Ishikawa (cell line): ENCODE data around the gene TMF1.

Source experiments
- CEBPB ChIP-seq: IDR thresholded peaks from 2 replicates; pipeline ENCODE4 v1.6.1; 2012
- CREB1 ChIP-seq: IDR thresholded peaks from 2 replicates; pipeline ENCODE4 v1.6.1; 2012; ENCODE audit warnings: low read depth
- EGR1 ChIP-seq: IDR thresholded peaks from 2 replicates; pipeline ENCODE4 v1.6.1; 2012
- EP300 ChIP-seq: IDR thresholded peaks from 2 replicates; pipeline ENCODE4 v1.6.1; 2012; ENCODE audit warnings: borderline replicate concordance
- FOXM1 ChIP-seq: IDR thresholded peaks from 2 replicates; pipeline ENCODE4 v1.6.1; 2012; ENCODE audit warnings: low read depth, borderline replicate concordance
- MAX ChIP-seq: IDR thresholded peaks from 2 replicates; pipeline ENCODE4 v1.6.1; 2012
- NFIC ChIP-seq: IDR thresholded peaks from 2 replicates; pipeline ENCODE4 v1.6.1; 2012
- RAD21 ChIP-seq: IDR thresholded peaks from 2 replicates; pipeline ENCODE4 v1.6.1; 2012; ENCODE audit warnings: low read depth
- TAF1 ChIP-seq: IDR thresholded peaks from 2 replicates; pipeline ENCODE4 v1.6.1; 2012; ENCODE audit warnings: low read depth, mild to moderate bottlenecking
- TCF12 ChIP-seq: IDR thresholded peaks from 2 replicates; pipeline ENCODE4 v1.6.1; 2012; ENCODE audit warnings: low read depth
- TEAD4 ChIP-seq: IDR thresholded peaks from 2 replicates; pipeline ENCODE4 v1.6.1; 2012
- YY1 ChIP-seq: IDR thresholded peaks from 2 replicates; pipeline ENCODE4 v1.6.1; 2012; ENCODE audit warnings: low read depth
- ZBTB7A ChIP-seq: IDR thresholded peaks from 2 replicates; pipeline ENCODE4 v1.6.1; 2012; ENCODE audit warnings: low read depth
- TF ChIP-seq, protein P1 (sequence below): IDR thresholded peaks from 2 replicates; pipeline ENCODE4 v1.6.1; 2012; ENCODE audit warnings: low read depth, mild to moderate bottlenecking
- TF ChIP-seq, protein P2 (sequence below): IDR thresholded peaks from 2 replicates; pipeline ENCODE4 v1.6.1; 2012

TMF1 gene

GRCh38 chr3:69012100-69012799 lies 39.9 kb downstream of the TMF1 start:
- TF ChIP-seq CREB1 (no peak), RAD21 (no peak), CEBPB (no peak), NFIC (no peak), YY1 (no peak), MAX (no peak), TCF12 (no peak), EP300 (no peak), ZBTB7A (no peak), TEAD4 (no peak), FOXM1 (no peak), EGR1 (no peak), TAF1 (no peak)
- TF ChIP-seq, protein P1, sequence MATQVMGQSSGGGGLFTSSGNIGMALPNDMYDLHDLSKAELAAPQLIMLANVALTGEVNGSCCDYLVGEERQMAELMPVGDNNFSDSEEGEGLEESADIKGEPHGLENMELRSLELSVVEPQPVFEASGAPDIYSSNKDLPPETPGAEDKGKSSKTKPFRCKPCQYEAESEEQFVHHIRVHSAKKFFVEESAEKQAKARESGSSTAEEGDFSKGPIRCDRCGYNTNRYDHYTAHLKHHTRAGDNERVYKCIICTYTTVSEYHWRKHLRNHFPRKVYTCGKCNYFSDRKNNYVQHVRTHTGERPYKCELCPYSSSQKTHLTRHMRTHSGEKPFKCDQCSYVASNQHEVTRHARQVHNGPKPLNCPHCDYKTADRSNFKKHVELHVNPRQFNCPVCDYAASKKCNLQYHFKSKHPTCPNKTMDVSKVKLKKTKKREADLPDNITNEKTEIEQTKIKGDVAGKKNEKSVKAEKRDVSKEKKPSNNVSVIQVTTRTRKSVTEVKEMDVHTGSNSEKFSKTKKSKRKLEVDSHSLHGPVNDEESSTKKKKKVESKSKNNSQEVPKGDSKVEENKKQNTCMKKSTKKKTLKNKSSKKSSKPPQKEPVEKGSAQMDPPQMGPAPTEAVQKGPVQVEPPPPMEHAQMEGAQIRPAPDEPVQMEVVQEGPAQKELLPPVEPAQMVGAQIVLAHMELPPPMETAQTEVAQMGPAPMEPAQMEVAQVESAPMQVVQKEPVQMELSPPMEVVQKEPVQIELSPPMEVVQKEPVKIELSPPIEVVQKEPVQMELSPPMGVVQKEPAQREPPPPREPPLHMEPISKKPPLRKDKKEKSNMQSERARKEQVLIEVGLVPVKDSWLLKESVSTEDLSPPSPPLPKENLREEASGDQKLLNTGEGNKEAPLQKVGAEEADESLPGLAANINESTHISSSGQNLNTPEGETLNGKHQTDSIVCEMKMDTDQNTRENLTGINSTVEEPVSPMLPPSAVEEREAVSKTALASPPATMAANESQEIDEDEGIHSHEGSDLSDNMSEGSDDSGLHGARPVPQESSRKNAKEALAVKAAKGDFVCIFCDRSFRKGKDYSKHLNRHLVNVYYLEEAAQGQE, result no peak
- TF ChIP-seq, protein P2, sequence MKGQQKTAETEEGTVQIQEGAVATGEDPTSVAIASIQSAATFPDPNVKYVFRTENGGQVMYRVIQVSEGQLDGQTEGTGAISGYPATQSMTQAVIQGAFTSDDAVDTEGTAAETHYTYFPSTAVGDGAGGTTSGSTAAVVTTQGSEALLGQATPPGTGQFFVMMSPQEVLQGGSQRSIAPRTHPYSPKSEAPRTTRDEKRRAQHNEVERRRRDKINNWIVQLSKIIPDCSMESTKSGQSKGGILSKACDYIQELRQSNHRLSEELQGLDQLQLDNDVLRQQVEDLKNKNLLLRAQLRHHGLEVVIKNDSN, result no peak

GRCh38 chr3:69011096-69011730 lies 40.9 kb downstream of the TMF1 start:
- TF ChIP-seq, protein P1, result no peak
- TF ChIP-seq YY1 (no peak), FOXM1 (no peak), EP300 (no peak), EGR1 (no peak), TAF1 (no peak), TCF12 (no peak), NFIC (no peak), CREB1 (no peak), MAX (no peak), ZBTB7A (no peak), TEAD4 (no peak), CEBPB (no peak), RAD21 (no peak)
- TF ChIP-seq, protein P2, result no peak

DNA sequence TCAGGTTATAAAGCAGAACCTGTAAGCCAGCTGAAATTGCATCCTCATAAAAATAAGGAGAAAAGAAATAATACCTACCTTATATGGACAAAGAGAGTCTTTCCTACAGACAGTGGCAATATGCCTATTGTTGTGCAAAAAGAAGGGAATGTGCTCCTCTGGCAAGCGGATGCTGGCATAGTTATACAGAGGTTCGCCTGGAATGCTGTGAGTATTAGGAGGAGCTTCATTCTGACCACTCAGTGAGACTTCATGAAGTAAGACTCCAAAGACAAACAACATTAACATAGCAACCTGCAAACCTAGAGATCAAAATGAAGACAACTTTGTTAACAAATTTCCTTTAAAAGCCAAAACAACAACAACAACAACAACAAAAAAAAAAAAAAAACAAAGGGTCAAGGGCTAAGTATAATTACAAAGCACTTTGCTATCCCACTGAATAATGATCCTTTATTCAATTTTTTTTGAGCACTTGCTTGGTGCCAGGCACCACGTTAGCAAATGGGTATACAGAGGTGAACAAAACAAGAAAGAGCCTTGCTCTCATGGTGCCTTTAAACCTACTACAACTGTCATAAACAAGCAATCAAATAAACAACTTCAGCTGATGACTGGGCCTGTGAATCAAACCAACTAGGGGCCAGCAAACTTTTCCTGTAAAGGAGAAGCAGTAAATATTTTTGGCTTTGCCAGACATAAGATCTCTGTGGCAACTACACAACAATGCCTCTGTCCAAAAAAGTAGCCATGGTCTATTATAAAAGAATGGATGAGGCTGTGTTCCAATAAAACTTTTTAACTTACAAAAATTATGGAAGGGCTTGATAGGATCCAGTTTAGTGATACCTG lies 42.3 kb downstream of the TMF1 start:
- TF ChIP-seq EP300, result no peak
- no peak for TF ChIP-seq CREB1
- no peak for TF ChIP-seq EGR1
- no peak for TF ChIP-seq YY1
- TF ChIP-seq NFIC, result no peak
- TF ChIP-seq RAD21, result no peak
- no peak for TF ChIP-seq TAF1
- TF ChIP-seq MAX, result no peak
- TF ChIP-seq CEBPB, result no peak
- no peak for TF ChIP-seq FOXM1
- TF ChIP-seq, protein P2, result no peak

DNA sequence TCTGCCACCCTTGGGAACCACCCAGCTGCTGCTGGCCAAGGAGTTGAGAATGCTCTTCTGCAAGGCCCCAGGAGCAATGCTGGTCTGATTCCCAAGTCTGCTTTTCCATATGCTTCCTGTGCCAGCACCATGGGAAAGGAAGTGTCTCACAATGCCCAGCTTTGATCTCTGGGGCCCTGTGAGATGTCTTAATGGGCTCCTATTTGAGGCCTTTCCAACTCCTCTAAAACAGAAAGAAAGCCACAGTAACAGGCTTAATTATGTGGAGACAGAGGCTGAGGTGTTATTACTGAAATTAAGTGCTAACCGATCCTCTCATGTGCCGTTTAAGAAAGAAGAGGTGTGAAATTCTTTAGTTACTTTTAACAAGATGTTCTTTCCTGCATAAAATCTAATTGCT lies 43.2 kb downstream of the TMF1 start:
- no peak for TF ChIP-seq TAF1
- TF ChIP-seq MAX, result no peak
- TF ChIP-seq RAD21, result no peak
- no peak for TF ChIP-seq TEAD4
- no peak for TF ChIP-seq EGR1
- TF ChIP-seq YY1, result no peak
- no peak for TF ChIP-seq FOXM1
- TF ChIP-seq, protein P2, result no peak
- TF ChIP-seq NFIC, result no peak
- TF ChIP-seq, protein P1, result no peak
- no peak for TF ChIP-seq CEBPB
- TF ChIP-seq TCF12, result no peak
- no peak for TF ChIP-seq ZBTB7A
- TF ChIP-seq EP300, result no peak
- no peak for TF ChIP-seq CREB1
